PFSK-1 (cell line): ENCODE results near the gene BLID.

Experiments
- FOXP2 ChIP-seq: optimal IDR thresholded peaks from 2 replicates; pipeline ENCODE3; 2011; ENCODE audit warnings: borderline replicate concordance, control low read depth, inconsistent platforms; ENCODE audit not compliant: insufficient read depth; ENCODE audit errors: extremely low read length, extremely low read depth
- POLR2AphosphoS5 ChIP-seq: IDR thresholded peaks from 2 replicates; pipeline ENCODE4 v1.6.1; 2012; ENCODE audit warnings: low read depth, mild to moderate bottlenecking, control low read depth, low read length, moderate library complexity
- REST ChIP-seq, 2 experiments: IDR thresholded peaks; 2 replicates each; pipeline versions ENCODE4 v1.6.1 to v1.8.0; 2011 to 2012; ENCODE audit warnings: low read depth in 2 of 2, low read length in 2 of 2, control low read depth in 1 of 2, inconsistent platforms in 1 of 2, mild to moderate bottlenecking in 1 of 2, moderate library complexity in 1 of 2; ENCODE audit not compliant: insufficient read depth in 1 of 2
- SIN3A ChIP-seq: IDR thresholded peaks from 2 replicates; pipeline ENCODE4 v1.6.1; 2012; ENCODE audit warnings: mild to moderate bottlenecking, low read length, moderate library complexity, borderline replicate concordance; ENCODE audit not compliant: insufficient read depth

- TF ChIP-seq REST (IDR thresholded peaks at IDR 0.05; ENCODE audit: insufficient read depth in 1 of 2, low read depth in 2 of 2, low read length in 2 of 2) (no peak), POLR2AphosphoS5 (no peak), FOXP2 (no peak), SIN3A (no peak)
Observed at GRCh38 chr11:122145715-122146274, 29.8 kb upstream of the BLID start.
